Activated CD4-positive, alpha-beta T cell treated with anti-CD3 and anti-CD28 coated beads, Interleukin-2, amount 10 ng/mL, durations not matched to agents 24 days and 14 days (primary cell): ENCODE data around the gene CRX. TPM values are rescaled to one million over a fixed set of nuclear protein-coding genes. Genes with fewer than 3 reads are reported as not detected.

Experiments used
- DNase-seq: peaks from one replicate; pipeline ENCODE4 v3.0.0; 2022
- H3K27ac Mint-ChIP-seq: one replicate; pipeline ENCODE4 v1.8.0; 2022; ENCODE audit warnings: mild to moderate bottlenecking, mixed read lengths
- H3K27me3 Mint-ChIP-seq: one replicate; pipeline ENCODE4 v1.8.0; 2022; ENCODE audit warnings: mixed read lengths
- H3K36me3 Mint-ChIP-seq: one replicate; pipeline ENCODE4 v1.8.0; 2022; ENCODE audit warnings: low read depth, mild to moderate bottlenecking, mixed read lengths
- H3K4me1 Mint-ChIP-seq: one replicate; pipeline ENCODE4 v1.8.0; 2021; ENCODE audit warnings: mixed read lengths
- H3K4me3 Mint-ChIP-seq: one replicate; pipeline ENCODE4 v1.8.0; 2022; ENCODE audit warnings: mild to moderate bottlenecking, moderate library complexity, mixed read lengths
- H3K9me3 Mint-ChIP-seq: one replicate; pipeline ENCODE4 v1.8.0; 2021; ENCODE audit warnings: mixed read lengths
- intact Hi-C: fragments of 100-400 bp; cut with micrococcal nuclease; formaldehyde crosslinking; loops from one replicate; pipeline ENCODE4 v1.15.1; 2023
- total RNA-seq: library from RNA; stranded (reverse); gene quantifications from 2 replicates; pipeline ENCODE4 v1.2.3, GENCODE V29; 2022

CRX gene
- total RNA-seq, 1 donor from 2014 or later = not detected

GRCh38 chr19:47891923-47892666, 70.4 kb downstream of the CRX start:
- no peaks in the 10 kb centered on the region for H3K4me1 Mint-ChIP-seq
- no peak overlapping the region for H3K27ac Mint-ChIP-seq
- H3K9me3 Mint-ChIP-seq = no peaks in the 10 kb centered on the region
- no peak overlapping the region for H3K4me3 Mint-ChIP-seq
- no peaks in the 10 kb centered on the region for H3K27me3 Mint-ChIP-seq
- no peaks in the 10 kb centered on the region for H3K36me3 Mint-ChIP-seq
- DNase-seq = no peak
- intact Hi-C loops = no loop called here

Other genes starting within 250 kb of the CRX start
- gene ZNF541, start 248.8 kb upstream of the CRX start, total RNA-seq = not detected in 2 replicates
- gene BICRA, start 212.8 kb upstream of the CRX start, total RNA-seq = 10.5 and 11.9 TPM in 2 replicates
- gene EHD2, start 108.5 kb upstream of the CRX start, total RNA-seq = 0.49 and 1.2 TPM in 2 replicates
- gene NOP53, start 76.4 kb upstream of the CRX start, total RNA-seq = 222 and 230 TPM in 2 replicates
- gene SELENOW, start 43.2 kb upstream of the CRX start, total RNA-seq = 111 and 117 TPM in 2 replicates
- gene TPRX1, start 17.4 kb upstream of the CRX start, total RNA-seq = not detected in 2 replicates
- not detected in 2 replicates for gene TPRX2, start 37.3 kb downstream of the CRX start, total RNA-seq
- gene SULT2A1, start 64.4 kb downstream of the CRX start, total RNA-seq = not detected in 2 replicates
- gene BSPH1, start 170.2 kb downstream of the CRX start, total RNA-seq = not detected in 2 replicates
- gene ELSPBP1, start 172.7 kb downstream of the CRX start, total RNA-seq = not detected in 2 replicates
- not detected in 2 replicates for gene CABP5, start 222.1 kb downstream of the CRX start, total RNA-seq